SK-MEL-5 (cell line): Measurements from ENCODE around the gene DMD. TPM values are rescaled to one million over a fixed set of nuclear protein-coding genes. Genes with fewer than 3 reads are reported as not detected.
A peak's percentile ranks its signal among the peaks of the same experiment; 100 is the strongest.
"Not testable (repeated sequence)": the region's sequence is repeated elsewhere in the genome, so short reads cannot be mapped to it uniquely, and the experiment has no call there.

Source experiments
- DNase-seq: peaks from one replicate; pipeline ENCODE4 v3.0.0-alpha.2; 2016; ENCODE audit warnings: low read depth, low spot score
- in situ Hi-C: cut with HindIII; loops from 2 replicates; pipeline ENCODE4 v1.10.0; 2016; ENCODE audit warnings: low sequenced_read_pairs, high pct_unique_total_duplicates, low pct_unique_long_range_greater_than_20kb
- total RNA-seq: library from RNA; depleted of rRNA; stranded (reverse); fragments of >200 nt; shearing (Covaris generic); gene quantifications from 2 replicates; pipeline ENCODE4 v1.2.3, GENCODE V29; 2014

Gene DMD
- total RNA-seq, 1 experiment from 2014 or later: 12.9 TPM

GRCh38 chrX:32293962-32294700, 917.2 kb downstream of the DMD start:
- DNase-seq: no peak

GRCh38 chrX:32289356-32289755, 922.0 kb downstream of the DMD start:
- in situ Hi-C loops: no loop called here
- DNase-seq: no peak

More at GRCh38 chrX:32293962-32294700, 917.2 kb downstream of the DMD start:
- in situ Hi-C loops: no loop called here

GRCh38 chrX:32281853-32282252, 929.5 kb downstream of the DMD start:
- in situ Hi-C loops: no loop called here
- DNase-seq: peak; percentile 13

GRCh38 chrX:32280921-32281320, 930.4 kb downstream of the DMD start:
- DNase-seq: no peak
- in situ Hi-C loops: no loop called here

- in situ Hi-C loops: no loop called here
Observed at GRCh38 chrX:32280489-32280888, 930.9 kb downstream of the DMD start.

GRCh38 chrX:32276153-32276552, 935.2 kb downstream of the DMD start:
- in situ Hi-C loops: no loop called here
- no peak for DNase-seq

More at GRCh38 chrX:32280489-32280888, 930.9 kb downstream of the DMD start:
- DNase-seq: no peak

GRCh38 chrX:32269866-32270265, 941.5 kb downstream of the DMD start:
- in situ Hi-C loops: no loop called here
- no peak for DNase-seq

GRCh38 chrX:32268207-32268606, 943.1 kb downstream of the DMD start:
- no peak for DNase-seq
- in situ Hi-C loops: no loop called here

GRCh38 chrX:32267796-32268195, 943.6 kb downstream of the DMD start:
- in situ Hi-C loops: no loop called here
- no peak for DNase-seq

- peak; percentile 65 for DNase-seq
- in situ Hi-C loops: not testable (repeated sequence)
Observed at GRCh38 chrX:32246675-32247074, 964.7 kb downstream of the DMD start.

- in situ Hi-C loops: no loop called here
Observed at GRCh38 chrX:32195611-32196010, 1015.7 kb downstream of the DMD start.

GRCh38 chrX:32191316-32191715, 1020.0 kb downstream of the DMD start:
- DNase-seq: peak; percentile 89

More at GRCh38 chrX:32195611-32196010, 1015.7 kb downstream of the DMD start:
- peak; percentile 75 for DNase-seq

GRCh38 chrX:32185160-32185559, 1026.2 kb downstream of the DMD start:
- in situ Hi-C loops: no loop called here
- peak; percentile 84 for DNase-seq

More at GRCh38 chrX:32191316-32191715, 1020.0 kb downstream of the DMD start:
- in situ Hi-C loops: no loop called here

GRCh38 chrX:32183066-32183465, 1028.3 kb downstream of the DMD start:
- in situ Hi-C loops: no loop called here
- no peak for DNase-seq

GRCh38 chrX:32176510-32176909, 1034.8 kb downstream of the DMD start:
- in situ Hi-C loops: no loop called here
- DNase-seq: no peak

GRCh38 chrX:32170481-32170880, 1040.9 kb downstream of the DMD start:
- in situ Hi-C loops: no loop called here
- peak; percentile 67 for DNase-seq

- no peak for DNase-seq
- in situ Hi-C loops: no loop called here
Observed at GRCh38 chrX:32155044-32155638, 1056.2 kb downstream of the DMD start.

GRCh38 chrX:32153585-32153984, 1057.8 kb downstream of the DMD start:
- in situ Hi-C loops: no loop called here
- DNase-seq: no peak

GRCh38 chrX:32150141-32150540, 1061.2 kb downstream of the DMD start:
- no peak for DNase-seq
- in situ Hi-C loops: no loop called here
